WERI-Rb-1 (cell line): ENCODE data around the gene TMEM178B.
"Not testable (repeated sequence)": the region's sequence is repeated elsewhere in the genome, so short reads cannot be mapped to it uniquely, and the experiment has no call there.

Experiments
- DNase-seq: peaks from one replicate; pipeline ENCODE4 v3.0.0-alpha.2; 2020
- H3K27ac ChIP-seq: fragments of 250-450 bp; sonication (Bioruptor Pico); 2 replicates; pipeline ENCODE4 v1.5.1; 2020; ENCODE audit warnings: mild to moderate bottlenecking, moderate library complexity
- H3K27me3 ChIP-seq: fragments of 250-450 bp; sonication (Bioruptor Pico); 2 replicates; pipeline ENCODE4 v1.5.1; 2021; ENCODE audit warnings: mild to moderate bottlenecking, low read depth, moderate library complexity; ENCODE audit not compliant: insufficient read depth, severe bottlenecking
- H3K36me3 ChIP-seq: fragments of 250-450 bp; sonication (Bioruptor Pico); 2 replicates; pipeline ENCODE4 v1.5.1; 2020; ENCODE audit warnings: mild to moderate bottlenecking, moderate library complexity
- H3K4me3 ChIP-seq: 2 replicates; pipeline ENCODE4 v1.5.1; 2011; ENCODE audit warnings: low read depth, mild to moderate bottlenecking, control low read depth, low read length
- H3K9me3 ChIP-seq: fragments of 250-450 bp; sonication (Bioruptor Pico); 2 replicates; pipeline ENCODE4 v1.5.1; 2021; ENCODE audit warnings: mild to moderate bottlenecking, moderate library complexity; ENCODE audit not compliant: severe bottlenecking
- TF ChIP-seq, protein P1 (sequence below): IDR thresholded peaks from 2 replicates; pipeline ENCODE4 v1.5.1; 2011; ENCODE audit warnings: low read depth, mild to moderate bottlenecking, control low read depth, inconsistent platforms, low read length

The TMEM178B gene

DNA sequence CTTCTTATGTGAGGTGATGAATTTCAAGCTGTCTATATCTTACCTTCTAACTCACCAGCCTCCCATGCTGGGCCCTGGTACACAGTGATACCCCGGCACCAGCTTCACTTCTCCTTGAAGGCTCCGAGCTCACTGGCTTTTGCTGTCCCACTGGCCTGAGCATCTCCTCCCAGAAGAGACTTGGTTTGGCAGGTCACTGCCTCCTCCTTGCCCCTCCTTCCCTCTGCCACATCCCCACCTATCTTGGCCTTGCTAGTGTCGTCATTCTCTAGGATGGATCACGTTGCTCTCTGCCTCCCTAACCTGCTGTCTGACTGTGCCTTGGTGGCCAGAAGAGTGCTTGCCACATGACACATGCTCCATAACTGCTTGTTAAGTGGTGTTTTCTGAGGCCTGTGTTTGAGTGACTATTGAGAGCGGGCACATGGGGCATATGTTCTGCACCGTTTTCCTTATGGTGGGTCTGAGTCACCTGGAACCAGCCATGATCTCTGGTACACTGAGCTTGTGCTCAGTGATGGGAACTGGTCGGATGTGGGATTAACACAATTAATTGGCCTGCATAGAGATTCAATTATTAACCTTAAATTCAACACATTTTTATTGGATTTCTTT, 86.5 kb downstream of the TMEM178B start:
- no peak for DNase-seq
- no peak overlapping the region for H3K4me3 ChIP-seq
- no peak overlapping the region for H3K27ac ChIP-seq
- H3K9me3 ChIP-seq, result no peaks in the 10 kb centered on the region
- TF ChIP-seq, protein P1, sequence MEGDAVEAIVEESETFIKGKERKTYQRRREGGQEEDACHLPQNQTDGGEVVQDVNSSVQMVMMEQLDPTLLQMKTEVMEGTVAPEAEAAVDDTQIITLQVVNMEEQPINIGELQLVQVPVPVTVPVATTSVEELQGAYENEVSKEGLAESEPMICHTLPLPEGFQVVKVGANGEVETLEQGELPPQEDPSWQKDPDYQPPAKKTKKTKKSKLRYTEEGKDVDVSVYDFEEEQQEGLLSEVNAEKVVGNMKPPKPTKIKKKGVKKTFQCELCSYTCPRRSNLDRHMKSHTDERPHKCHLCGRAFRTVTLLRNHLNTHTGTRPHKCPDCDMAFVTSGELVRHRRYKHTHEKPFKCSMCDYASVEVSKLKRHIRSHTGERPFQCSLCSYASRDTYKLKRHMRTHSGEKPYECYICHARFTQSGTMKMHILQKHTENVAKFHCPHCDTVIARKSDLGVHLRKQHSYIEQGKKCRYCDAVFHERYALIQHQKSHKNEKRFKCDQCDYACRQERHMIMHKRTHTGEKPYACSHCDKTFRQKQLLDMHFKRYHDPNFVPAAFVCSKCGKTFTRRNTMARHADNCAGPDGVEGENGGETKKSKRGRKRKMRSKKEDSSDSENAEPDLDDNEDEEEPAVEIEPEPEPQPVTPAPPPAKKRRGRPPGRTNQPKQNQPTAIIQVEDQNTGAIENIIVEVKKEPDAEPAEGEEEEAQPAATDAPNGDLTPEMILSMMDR, result no peak
- no peaks in the 10 kb centered on the region for H3K27me3 ChIP-seq
- H3K36me3 ChIP-seq, result no peaks in the 10 kb centered on the region

DNA sequence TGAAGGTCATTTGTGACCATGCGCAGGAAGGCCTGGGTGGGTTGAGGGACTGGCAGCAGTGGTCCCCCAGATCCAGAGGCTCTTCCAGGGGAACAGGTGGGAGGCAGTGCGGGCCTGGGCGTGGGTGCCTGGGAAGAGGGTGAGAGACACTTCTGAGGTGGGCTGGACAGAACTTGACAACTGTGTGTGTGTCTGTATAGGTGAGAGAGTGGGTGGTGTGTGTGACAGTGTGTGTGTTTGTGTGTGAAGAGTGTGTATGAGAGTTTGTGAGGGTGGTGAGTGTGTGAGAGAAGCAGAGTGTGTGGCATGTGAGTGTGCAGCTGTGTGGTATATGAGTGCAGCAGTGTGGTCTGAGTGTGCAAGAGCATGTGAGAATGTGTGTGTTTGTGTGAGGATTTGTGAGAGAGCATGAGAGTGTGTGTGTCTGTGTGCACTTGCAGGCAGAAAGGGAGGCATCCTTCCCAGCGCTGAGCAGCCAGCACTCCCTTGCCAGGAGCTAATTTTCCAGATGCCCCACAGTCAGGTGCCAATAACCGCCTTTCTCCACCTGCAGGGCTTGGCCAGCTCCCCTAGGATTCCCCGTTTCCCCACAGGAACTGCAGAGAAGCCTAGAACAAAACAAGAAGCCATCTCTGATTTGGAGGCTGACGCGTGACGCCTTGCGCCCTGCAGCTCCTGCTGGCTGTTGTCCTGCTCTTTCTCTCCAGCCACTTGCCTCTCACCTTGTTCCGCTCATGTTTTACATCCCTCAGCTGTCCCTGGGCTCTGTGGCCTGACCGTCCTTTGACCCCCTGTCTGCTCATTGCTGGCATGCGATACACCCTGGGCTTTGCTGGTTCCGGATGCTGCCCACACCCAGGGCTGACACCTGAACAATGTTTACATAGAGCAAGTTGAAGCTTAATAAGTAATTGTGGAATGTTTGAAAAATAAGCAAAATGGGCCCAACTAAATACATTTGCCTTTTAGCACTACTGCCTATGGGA, 88.0 kb downstream of the TMEM178B start:
- TF ChIP-seq, protein P1, result no peak
- H3K27me3 ChIP-seq, result no peaks in the 10 kb centered on the region
- H3K27ac ChIP-seq, result no peak overlapping the region
- no peaks in the 10 kb centered on the region for H3K9me3 ChIP-seq
- DNase-seq, result no peak
- no peak overlapping the region for H3K4me3 ChIP-seq
- no peaks in the 10 kb centered on the region for H3K36me3 ChIP-seq

DNA sequence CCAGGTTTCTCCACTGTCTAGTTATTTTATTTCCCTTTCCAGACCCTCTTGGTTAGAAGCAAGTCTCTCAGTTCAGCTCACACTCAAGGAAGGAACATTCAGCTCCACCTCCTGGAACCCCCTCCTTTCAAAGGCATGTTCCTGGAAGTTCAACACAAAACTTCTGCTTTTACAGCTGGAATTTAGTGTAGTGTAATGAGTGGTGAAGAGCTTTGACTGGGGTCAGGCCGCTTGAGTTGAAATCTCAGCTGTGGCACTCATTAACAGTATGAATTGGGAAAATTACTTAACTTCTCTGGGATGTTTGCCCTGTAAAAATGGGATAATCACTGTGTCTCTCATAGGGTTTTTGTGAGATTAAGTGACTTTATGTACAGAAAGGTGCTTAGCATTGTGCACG, 91.7 kb downstream of the TMEM178B start:
- Histone ChIP-seq H3K4me3 (no peak overlapping the region), H3K27ac (no peak overlapping the region), H3K36me3 (no peaks in the 10 kb centered on the region), H3K9me3 (peaks cover 3% of the 10 kb centered on the region), H3K27me3 (no peaks in the 10 kb centered on the region)
- TF ChIP-seq, protein P1, result no peak
- DNase-seq, result no peak

DNA sequence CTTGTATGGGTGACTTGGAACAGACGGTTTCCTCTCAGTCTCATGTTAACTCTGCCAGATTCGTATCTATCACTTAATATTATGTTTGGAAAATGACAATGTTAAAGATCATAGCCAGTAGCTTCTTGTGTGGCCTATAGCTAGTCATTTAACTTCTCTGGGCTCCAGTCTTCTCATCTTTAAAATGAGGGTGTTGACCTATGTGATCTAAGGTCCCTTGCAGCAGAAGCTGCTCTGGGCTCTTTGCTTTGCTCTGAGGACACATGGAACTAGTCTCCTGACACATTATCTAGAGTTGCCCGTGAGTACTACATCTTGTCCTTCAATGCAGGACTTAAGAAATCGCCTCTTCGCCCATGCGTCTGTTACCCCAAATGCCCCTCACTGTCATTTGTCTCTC, 93.1 kb downstream of the TMEM178B start:
- TF ChIP-seq, protein P1, result no peak
- no peak for DNase-seq
- Histone ChIP-seq H3K9me3 (peaks cover 3% of the 10 kb centered on the region), H3K27ac (no peak overlapping the region), H3K36me3 (no peaks in the 10 kb centered on the region), H3K27me3 (no peaks in the 10 kb centered on the region), H3K4me3 (no peak overlapping the region)

DNA sequence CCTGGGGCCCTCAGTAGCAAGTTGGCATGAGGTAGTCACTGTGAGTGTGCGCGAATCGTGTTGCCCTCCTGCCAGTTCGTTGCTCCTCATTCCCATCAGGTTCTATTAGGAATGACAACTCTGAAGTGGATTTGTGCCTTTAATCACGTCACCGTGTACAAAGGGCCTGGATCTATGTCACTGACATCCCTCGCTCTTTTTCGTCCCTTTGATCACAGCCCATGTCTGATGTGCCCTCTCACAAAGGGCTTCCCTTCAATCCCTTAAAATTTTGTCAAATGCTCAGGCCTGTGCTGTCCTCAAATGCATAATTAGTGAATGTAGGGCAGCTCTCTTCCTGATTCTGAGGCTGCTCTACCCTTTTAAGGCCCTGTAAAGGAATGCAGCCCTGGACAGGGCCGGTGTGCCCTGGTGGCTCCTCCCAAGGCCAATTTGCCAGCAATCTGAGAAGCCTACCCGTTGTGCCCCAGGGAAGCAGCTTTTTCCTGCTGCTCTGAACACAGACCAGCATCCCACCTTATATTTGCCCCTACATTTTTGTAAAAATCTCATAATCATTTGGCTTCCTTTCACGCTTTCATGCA, 93.6 kb downstream of the TMEM178B start:
- no peaks in the 10 kb centered on the region for H3K36me3 ChIP-seq
- peaks cover 3% of the 10 kb centered on the region for H3K9me3 ChIP-seq
- no peaks in the 10 kb centered on the region for H3K27me3 ChIP-seq
- no peak for DNase-seq
- no peak overlapping the region for H3K27ac ChIP-seq
- H3K4me3 ChIP-seq, result no peak overlapping the region
- TF ChIP-seq, protein P1, result no peak

DNA sequence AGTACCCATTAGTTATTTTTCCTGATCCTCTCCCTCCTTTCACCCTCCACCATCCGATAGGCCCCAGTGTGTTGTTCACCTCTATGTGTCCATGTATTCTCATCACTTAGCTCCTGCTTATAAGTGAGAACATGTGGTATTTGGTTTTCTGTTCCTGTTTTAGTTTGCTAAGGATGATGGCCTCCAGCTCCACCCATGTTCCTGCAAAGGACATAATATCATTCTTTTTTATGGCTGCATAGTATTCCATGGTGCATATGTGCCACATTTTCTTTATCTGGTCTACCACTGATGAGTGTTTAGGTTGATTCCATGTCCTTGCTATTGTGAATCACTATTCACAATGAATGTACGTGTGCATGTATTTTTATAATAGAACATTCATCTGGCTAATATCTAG, 95.3 kb downstream of the TMEM178B start:
- not testable (repeated sequence) for H3K9me3 ChIP-seq, H3K27ac ChIP-seq, H3K27me3 ChIP-seq, H3K4me3 ChIP-seq, H3K36me3 ChIP-seq, DNase-seq

DNA sequence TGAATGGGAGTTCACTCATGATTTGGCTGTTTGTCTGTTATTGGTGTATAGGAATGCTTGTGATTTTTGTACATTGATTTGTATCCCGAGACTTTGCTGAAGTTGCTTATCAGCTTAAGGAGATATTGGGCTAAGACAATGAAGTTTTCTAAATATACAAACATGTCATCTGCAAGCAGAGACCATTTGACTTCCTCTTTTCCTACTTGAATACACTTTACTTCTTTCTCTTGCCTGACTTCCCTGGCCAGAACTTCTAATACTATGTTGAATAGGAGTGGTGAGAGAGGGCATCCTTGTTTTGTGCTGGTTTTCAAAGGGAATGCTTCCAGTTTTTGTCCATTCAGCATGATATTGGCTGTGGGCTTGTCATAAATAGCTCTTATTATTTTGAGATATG, 101.9 kb downstream of the TMEM178B start:
- H3K27me3 ChIP-seq, H3K36me3 ChIP-seq, H3K27ac ChIP-seq, DNase-seq, H3K9me3 ChIP-seq, H3K4me3 ChIP-seq: not testable (repeated sequence)

DNA sequence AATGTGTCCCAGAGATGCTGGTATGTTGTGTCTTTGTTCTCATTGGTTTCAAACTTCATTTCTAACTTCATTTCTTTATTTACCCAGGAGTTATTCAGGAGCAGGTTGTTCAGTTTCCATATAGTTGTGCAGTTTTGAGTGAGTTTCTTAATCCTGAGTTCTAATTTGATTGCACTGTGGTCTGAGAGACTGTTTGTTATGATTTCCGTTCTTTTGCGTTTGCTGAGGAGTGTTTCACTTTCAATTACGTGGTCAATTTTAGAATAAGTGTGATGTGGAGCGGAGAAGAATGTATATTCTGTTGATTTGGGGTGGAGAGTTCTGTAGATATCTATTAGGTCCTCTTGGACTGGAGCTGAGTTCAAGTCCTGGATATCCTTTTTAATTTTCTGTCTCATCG, 103.3 kb downstream of the TMEM178B start:
- H3K36me3 ChIP-seq, DNase-seq, H3K9me3 ChIP-seq, H3K27me3 ChIP-seq, H3K27ac ChIP-seq, H3K4me3 ChIP-seq: not testable (repeated sequence)
